Raji (cell line): ENCODE data around the gene AMH.

Source experiments
- POLR2A ChIP-seq: IDR thresholded peaks from 2 replicates; pipeline ENCODE4 v1.6.1; 2011; ENCODE audit warnings: low read depth, low read length, control low read depth; ENCODE audit not compliant: insufficient read depth

The AMH gene

DNA sequence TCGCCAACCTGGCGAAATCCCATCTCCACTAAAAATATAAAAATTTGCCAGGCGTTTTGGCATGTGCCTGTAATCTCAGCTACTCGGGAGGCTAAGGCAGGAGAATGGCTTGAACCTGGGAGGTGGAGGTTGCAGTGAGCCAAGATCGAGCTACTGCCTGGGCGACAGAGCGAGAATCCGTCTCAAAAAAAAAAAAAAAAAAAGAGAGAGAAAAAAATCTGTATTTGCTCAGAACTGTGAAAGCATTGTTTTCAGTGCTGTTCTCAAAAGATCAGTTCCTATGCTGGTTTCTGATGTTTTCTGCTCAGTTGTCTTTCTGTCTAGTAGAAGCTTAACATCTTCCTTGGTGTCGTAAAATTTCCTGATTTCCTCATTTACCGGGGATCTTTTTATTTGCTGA lies 9.9 kb upstream of the AMH start:
- TF ChIP-seq POLR2A, result no peak

DNA sequence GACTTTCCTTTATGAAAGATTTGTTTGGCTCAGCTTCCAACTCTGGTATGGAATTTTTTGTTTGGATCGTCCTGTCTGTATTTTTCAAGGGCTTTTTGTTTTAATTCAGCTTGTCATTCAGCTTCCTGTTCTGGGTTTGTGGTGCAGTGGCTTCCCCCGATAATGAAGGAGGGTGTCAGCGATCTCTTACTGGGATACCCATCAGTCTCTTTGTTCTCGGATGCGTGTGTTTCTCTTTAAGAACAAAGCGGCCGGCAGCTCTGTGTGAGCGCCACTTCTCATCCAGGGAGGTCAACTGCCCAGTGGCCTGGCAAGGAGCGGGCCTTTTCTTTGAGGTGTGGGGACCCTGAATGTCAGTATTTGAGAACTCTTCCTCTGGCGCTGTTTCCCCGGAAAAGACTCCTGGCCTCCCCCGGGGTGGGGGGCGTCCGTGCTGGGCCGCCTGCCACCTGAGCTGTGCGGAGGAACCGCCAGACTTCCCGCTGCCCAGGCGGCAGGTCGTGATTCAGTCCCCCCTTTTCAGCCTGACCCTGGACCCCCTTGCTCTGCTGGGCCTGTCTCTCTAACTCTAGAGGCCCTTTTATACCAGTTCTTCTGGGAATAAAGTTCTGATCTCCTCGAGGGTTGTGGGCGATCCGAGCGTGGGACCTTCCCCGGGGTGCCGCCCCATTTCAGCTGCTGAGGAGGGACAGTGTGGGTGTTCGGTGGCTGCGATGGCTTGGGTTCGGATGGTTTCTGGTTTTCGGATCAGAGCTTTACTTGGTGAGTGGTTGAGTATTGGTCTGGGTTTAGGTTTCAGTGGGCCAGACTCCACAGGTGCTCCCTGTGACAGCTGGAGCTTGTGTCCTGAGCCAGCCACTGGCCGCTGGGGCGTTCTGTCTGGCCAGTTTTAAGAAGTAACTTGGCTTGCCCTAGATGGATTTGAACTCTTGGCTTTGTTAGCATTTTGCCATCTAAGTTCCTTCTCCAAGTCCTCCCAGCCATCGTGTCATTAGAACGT lies 9.1 kb upstream of the AMH start:
- no peak for TF ChIP-seq POLR2A

GRCh38 chr19:2240881-2241760 lies 8.0 kb upstream of the AMH start:
- TF ChIP-seq POLR2A, result no peak

DNA sequence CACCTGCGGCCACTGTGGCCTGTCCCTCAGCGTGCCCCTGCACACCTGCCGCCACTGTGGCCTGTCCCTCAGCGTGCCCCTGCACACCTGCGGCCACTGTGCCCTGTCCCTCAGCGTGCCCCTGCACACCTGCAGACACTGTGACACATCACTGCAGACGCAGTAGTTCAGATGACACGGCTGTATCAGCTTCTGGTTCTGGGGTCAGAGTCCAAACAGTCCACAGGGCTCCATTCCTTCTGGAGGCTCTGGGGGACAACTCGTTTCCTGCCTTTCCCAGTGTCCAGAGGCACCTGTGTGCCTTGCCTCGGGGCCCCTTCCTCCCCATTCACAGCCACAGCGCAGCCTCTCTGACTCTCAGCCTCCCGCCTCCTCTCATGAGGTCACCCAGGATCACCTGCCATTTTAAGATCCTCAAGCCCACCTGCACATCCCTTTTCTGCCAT lies 7.0 kb upstream of the AMH start:
- TF ChIP-seq POLR2A, result no peak

DNA sequence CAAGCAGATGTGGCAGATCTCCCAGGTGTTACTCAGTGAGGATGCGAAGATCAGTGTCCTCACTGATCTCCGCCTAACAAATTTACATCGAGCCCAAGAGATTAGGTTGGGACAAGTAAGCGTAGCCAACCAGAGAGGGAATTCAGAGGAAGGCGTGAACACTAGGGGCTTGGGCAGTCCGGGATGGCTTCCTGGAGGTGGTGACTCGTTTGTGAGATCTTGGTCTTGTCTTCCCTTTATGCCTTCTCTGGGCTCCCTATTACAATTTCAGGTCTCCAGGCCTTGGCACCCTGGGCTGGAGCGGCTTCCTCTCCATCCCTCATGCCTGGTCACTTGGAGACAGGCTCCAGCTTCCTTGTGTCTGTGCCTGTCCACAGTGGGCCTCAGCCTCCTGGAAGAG lies 6.3 kb upstream of the AMH start:
- no peak for TF ChIP-seq POLR2A

GRCh38 chr19:2243274-2244124 lies 5.6 kb upstream of the AMH start:
- no peak for TF ChIP-seq POLR2A

GRCh38 chr19:2244125-2244411 lies 5.1 kb upstream of the AMH start:
- no peak for TF ChIP-seq POLR2A

GRCh38 chr19:2244486-2244885 lies 4.6 kb upstream of the AMH start:
- no peak for TF ChIP-seq POLR2A

GRCh38 chr19:2245273-2245672 lies 3.9 kb upstream of the AMH start:
- TF ChIP-seq POLR2A, result no peak

DNA sequence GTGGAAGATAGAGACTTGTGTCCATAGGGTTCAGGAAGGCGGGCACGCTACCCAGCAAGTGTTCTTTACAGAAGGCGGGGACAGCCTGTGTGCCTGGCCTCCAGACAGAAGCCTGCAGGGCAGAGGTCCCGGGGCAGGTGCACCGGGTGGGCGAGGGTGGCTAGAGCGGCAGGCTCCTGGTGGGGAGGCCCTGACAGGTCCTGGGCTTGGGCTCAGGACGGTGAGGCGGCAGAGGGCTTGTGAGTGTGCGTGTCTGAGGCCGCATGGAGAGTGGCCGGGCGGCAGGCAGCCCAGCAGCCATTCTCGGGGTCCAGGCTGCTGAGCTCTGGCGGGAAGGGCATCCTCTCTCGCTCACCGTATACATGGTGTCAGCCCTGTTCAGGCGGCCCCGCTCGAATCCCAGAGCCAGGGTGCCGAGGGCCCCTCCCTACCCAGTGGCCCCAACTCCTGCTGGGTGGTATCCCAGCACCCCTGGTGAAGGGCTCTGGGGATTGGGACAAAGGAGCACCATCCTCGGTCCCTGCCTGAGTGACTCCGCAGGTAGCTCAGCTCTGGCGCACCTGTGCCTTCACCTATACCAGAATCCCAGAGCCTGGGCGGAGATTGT lies 3.0 kb upstream of the AMH start:
- TF ChIP-seq POLR2A, result no peak

DNA sequence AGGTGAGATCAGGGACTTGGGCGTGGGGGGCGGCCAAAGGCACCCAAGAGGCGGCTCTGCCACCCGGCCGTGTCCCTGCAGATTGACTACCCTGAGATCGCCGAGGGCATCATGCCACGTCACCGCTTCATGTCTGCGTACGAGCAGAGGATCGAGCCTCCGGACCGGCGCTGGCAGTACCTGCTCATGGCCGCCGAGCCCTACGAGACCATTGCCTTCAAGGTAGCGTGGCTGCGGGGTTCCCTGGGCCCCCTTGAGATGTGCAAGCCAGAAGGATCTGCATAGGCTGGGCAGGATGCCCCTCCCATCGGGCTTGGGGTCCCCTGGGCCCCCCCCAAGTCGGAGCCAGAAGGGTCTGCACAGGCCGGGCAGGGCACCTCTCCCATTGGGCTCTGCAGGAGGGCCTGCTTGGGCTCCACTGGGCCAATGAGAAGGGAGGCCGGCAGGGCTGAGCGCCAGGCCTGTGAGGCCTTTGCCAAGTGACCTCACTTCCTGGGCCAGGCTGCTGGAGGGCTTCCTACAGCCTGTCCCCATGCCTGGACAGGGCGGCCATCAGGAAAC lies 2.2 kb upstream of the AMH start:
- TF ChIP-seq POLR2A, result no peak

- no peak for TF ChIP-seq POLR2A
Measured at GRCh38 chr19:2247433-2248101, 1.6 kb upstream of the AMH start.

DNA sequence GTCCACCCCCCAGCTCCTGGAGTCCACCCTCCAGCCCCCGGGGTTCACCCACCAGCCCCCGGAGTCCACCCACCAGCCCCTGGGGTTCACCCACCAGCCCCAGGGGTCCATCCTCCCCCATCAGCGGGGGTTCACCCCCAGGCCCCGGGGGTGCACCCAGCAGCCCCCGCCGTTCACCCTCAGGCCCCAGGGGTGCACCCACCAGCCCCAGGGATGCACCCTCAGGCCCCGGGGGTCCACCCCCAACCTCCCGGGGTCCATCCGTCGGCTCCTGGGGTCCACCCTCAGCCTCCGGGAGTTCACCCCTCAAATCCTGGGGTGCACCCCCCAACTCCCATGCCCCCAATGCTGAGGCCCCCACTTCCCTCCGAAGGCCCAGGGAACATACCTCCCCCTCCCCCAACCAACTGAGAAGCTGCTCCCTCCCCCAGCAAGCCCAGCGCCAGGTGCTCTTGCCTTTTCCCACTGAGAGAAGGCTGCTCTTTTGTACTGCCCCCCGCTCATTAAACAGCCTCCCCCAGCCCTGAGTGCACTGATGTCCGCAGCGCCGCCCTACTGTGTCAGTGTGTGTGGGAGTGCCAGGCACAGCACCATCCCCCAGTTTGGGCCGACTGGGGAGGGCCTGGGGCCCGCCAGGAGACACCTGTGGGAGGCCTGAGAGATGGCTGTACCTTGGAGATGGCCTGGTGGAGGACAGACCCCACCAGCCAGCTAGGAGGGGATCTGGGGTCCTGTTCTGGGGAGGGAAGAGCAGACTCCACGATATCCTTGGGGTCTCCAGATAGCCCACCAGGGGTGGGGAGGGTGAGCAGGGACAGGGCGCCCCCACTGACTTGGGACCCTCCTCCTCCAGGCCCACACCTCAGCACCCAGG lies 750 bp upstream of the AMH start:
- TF ChIP-seq POLR2A, result no peak
